GM19395 (cell line): Measurements from ENCODE around the gene GPD1.

Source experiments
- ATAC-seq: cut with Tn5 transposase; IDR thresholded peaks from one replicate; pipeline ENCODE4 v1.9.1; 2021; ENCODE audit warnings: mild to moderate bottlenecking, moderate library complexity; ENCODE audit not compliant: unreplicated experiment

GPD1 gene

GRCh38 chr12:50099302-50100008 lies 4.4 kb upstream of the GPD1 start:
- no peak for ATAC-seq

DNA sequence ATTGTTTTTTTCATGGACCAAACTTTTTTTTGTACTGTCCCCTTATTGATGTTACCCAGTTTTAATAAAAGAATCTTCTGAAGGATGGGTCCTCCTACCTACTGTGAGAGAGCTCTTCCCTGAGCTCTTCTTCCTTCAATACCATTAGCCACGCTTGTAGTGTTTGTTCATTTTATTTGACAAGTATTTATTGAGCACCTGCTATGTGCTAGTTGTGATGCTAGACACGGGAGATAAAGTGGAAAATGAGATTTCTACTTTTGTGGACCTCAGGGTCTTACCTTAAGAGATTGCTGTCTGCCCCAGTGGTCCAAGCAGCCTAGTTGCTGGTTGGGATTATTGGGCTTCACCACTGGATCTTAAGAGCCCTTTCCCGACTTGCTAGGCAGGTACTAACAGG lies 3.2 kb upstream of the GPD1 start:
- no peak for ATAC-seq

- ATAC-seq: no peak
Measured at GRCh38 chr12:50101663-50102062, 2.1 kb upstream of the GPD1 start.

GRCh38 chr12:50102131-50102531 lies 1.7 kb upstream of the GPD1 start:
- ATAC-seq: no peak

- ATAC-seq: no peak
Measured at GRCh38 chr12:50102646-50103309, 1.0 kb upstream of the GPD1 start.

GRCh38 chr12:50103351-50103750 lies 457 bp upstream of the GPD1 start:
- ATAC-seq: no peak

DNA sequence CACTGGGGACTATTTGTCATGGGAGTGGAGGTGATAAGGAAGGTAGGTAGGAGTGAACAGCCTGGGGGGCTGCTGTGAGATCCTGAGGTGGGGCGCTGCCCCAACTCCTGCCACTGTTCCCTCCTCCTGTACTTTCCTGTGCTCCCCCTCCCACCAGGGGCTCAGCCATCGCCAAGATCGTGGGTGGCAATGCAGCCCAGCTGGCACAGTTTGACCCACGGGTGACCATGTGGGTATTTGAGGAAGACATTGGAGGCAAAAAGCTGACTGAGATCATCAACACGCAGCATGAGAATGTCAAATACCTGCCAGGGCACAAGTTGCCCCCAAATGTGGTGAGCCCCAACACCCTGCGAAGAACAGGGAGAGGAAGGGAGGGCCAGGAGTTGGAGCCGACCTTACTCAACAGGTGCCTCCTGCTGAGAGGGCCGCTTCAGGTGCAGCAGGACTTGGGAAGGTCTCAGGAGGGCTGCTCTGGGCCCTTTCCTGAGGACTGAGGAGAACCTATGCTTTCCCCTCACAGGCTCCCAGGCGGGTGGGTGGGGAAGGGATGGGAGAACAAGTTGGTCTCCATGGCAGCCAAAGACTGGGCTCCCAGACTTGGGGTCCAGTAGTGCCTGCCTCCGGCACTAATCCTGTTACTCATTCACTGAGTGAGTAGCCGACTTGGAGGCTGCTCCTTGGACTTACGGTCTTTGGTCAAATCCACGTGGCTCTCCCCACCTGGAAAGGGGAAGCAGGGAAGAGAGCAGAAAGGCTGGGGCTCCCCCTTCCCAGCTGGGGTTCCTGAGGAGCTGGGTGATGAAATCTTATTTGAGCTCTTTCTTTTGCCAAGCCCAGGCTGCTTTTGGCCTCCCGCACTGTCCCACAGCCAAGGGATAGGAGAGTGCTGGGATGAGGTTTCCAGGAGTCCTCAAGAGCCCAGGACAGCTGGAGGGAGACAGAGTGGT lies 884 bp downstream of the GPD1 start:
- ATAC-seq: no peak

- no peak for ATAC-seq
Measured at GRCh38 chr12:50105913-50106450, 2.2 kb downstream of the GPD1 start.

- ATAC-seq: no peak
Measured at GRCh38 chr12:50106907-50107306, 3.1 kb downstream of the GPD1 start.

DNA sequence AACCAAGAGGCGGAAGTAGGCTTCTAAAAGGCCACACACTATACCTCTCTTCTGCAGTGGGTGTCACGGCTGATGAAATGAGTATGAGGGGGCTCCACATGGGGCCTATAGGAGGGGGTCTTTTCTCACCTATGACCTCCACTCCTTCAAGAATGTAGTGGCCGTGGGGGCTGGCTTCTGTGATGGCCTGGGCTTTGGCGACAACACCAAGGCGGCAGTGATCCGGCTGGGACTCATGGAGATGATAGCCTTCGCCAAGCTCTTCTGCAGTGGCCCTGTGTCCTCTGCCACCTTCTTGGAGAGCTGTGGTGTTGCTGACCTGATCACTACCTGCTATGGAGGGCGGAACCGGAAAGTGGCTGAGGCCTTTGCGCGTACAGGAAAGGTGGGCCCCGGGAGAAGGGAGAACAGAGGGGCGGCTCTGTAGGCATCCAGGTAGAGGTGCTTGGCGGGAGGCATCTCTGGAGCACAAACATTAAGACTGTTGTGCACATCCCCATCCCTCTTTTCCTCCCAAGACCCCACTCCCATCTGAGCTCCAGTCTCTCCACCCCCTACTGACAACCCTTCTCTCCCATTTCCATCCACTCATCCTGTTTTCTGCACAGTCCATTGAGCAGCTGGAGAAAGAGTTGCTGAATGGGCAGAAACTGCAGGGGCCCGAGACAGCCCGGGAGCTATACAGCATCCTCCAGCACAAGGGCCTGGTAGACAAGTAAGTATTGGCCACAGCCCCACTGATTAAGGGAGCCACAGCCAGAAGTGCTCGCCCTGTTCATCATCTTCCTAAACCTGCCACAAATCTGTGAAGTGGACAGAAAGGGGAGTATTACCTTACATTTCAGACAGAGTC lies 3.8 kb downstream of the GPD1 start:
- ATAC-seq: no peak

GRCh38 chr12:50109319-50109718 lies 5.5 kb downstream of the GPD1 start:
- ATAC-seq: no peak

DNA sequence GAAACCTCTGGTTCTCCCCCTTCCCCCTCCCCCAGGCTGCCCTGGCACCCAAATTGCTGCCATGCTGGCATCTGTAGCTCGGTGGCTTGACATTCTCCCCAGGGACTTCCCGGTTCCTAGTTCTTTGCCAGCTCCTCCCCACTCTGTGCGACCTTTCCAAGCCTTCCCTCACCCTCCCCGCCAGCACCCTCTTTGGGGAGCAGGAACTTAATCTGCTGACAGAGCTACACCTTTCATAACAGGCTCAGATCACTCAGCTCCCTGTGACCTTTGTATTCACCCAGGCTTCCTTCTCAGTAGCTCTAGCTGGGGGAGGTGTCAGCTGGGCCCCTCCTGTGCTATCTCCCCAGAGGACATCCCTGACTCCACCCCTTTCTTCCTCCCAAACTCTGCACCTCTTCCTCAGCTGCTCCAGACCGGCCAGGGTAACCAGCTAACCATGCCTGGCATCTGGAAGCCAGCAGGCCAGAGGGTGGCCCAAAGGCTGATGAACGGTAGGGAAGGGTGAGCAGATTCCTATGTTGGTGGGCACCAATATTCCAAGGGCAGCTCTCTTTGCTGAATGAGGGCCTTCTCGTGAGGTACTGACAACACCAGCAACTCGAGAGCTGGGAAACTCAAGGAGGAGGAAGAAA lies 6.4 kb downstream of the GPD1 start:
- ATAC-seq: no peak

GRCh38 chr12:50110762-50111351 lies 7.0 kb downstream of the GPD1 start:
- ATAC-seq: no peak

DNA sequence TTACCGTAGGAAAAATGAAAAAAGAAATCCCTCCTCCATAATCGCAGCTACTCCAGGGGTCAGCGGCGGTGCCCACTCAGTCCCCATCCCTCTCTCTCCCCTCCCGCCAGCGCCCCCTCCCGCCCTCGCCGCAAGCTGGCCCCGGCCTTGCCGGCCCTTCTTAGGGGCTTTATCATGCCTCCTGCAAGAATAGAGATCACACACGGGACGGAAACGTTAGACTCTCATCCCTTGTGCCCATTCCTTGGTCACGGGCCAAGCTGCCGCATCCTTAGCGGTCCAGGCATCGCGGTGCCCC lies 7.5 kb downstream of the GPD1 start:
- ATAC-seq: peak; percentile 1

- ATAC-seq: peak; percentile 86
Measured at GRCh38 chr12:50111693-50112455, 8.1 kb downstream of the GPD1 start, which contains the start of gene COX14. COX14 (plus strand) TSS chr12:50112236; CDS start chr12:50120044, 7,808 bp downstream.

DNA sequence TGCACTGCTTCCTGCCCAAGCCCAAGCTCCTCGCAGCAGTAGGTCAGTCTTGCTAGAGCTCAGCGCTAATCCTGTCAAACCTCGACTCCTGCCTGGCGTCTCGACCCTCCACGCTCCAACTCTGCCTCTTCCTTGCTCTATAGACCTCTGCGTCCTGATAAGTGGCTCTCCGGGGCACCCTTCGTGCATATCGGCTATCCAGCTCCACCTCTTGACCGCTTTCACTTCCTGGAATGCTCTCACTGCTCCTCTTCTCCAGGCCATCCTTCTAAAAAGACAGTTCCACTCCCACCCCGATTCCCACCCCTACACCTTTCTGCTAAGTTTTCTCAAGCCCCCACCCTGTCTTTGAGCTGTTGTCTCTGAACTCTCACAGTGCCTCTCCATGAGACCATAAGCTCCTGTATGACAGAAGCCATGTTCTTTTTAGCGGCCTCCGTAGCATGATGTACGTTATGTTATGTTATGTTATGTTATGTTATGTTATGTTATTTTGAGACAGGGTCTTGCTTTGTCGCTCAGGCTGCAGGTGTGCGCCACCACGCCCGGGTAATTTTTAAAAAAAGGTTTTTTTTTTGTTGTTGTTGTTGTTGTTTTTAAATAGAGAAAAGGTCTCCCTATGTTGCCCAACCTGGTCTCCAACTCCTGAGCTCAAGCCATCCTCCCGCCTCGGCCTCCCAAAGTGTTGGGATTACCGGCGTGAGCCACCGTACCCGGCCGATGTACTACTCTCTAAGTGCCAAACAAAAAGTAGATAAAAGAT lies 8.8 kb downstream of the GPD1 start:
- ATAC-seq: no peak

DNA sequence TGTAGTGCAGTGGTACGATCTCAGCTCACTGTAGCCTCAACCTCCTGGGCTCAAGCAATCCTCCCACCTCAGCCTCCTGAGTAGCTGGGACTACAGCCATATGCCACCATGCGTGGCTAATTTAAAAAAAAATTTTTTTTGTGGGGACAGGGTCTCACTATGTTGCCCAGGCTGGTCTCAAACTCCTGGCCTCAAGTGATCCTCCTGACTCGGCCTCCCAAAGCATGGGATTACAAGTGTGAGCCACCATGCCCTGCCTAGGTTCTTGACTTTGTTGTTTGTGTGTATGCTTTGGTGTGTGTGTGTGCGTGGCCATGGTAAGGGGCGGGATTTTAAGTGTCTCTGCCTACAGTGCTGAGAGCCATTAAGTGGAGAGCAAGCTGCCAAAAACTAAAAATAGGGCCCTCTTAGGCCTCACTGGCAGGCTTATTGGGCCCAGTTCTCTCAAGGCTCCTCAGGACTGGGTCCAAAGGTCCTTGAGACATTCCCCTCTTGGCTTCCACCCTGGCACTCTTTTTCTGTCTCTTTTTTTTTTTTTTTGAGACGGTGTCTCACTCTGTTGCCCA lies 13.3 kb downstream of the GPD1 start:
- ATAC-seq: no peak

GRCh38 chr12:50119387-50119786 lies 15.6 kb downstream of the GPD1 start:
- no peak for ATAC-seq
